Endothelial cell of umbilical vein (primary cell): ENCODE measurements around the gene TPP2. TPM values are rescaled to one million over a fixed set of nuclear protein-coding genes. Genes with fewer than 3 reads are reported as not detected.

Source experiments
- BruUV-seq: library from RNA; stranded (reverse); fragments of 400-500 nt; replicated peaks from 2 replicates; lab custom pipeline; 2021; lab: Mats Ljungman, UMichigan
- CTCF ChIA-PET: fragments of 300-600, 350-600 bp; sonication (Branson Sonifier 250); formaldehyde crosslinking; loops from one replicate; lab custom pipeline; 2021; ENCODE audit warnings: antibody characterized with exemption, inconsistent platforms; lab: Charles Lee
- POLR2A ChIA-PET: fragments of 300-600, 350-600 bp; sonication (Branson Sonifier 250); formaldehyde crosslinking; loops from one replicate; lab custom pipeline; 2021; ENCODE audit warnings: antibody characterized with exemption, inconsistent platforms; lab: Charles Lee
- DNase-seq: peaks from one replicate; pipeline ENCODE4 v3.0.0-alpha.2; 2011; ENCODE audit warnings: low read depth, low spot score
- FAIRE-seq: peaks from 2 replicates; lab custom pipeline; 2011; peaks lifted over from hg19 to GRCh38; lab: Jason Lieb, UNC
- H2AFZ ChIP-seq: 2 replicates; pipeline ENCODE4 v1.6.0; 2012; ENCODE audit warnings: low read depth, low read length, control low read depth, inconsistent platforms
- H3K27ac ChIP-seq: 2 replicates; pipeline ENCODE4 v1.5.1; 2011; ENCODE audit warnings: low read depth, mild to moderate bottlenecking, control low read depth, low read length, moderate library complexity; ENCODE audit not compliant: insufficient read depth
- H3K27me3 ChIP-seq, 2 experiments: 2 replicates each; pipeline versions ENCODE4 v1.6.0 to v1.6.1; 2011; ENCODE audit warnings: low read length in 2 of 2, mixed read lengths in 1 of 2; ENCODE audit not compliant: control insufficient read depth in 2 of 2, insufficient read depth in 2 of 2
- H3K36me3 ChIP-seq, 2 experiments: 2 replicates in 1 of 2; 3 replicates in 1 of 2; pipeline ENCODE4 v1.5.1; 2011; ENCODE audit warnings: low read length in 2 of 2, mild to moderate bottlenecking in 1 of 2, moderate library complexity in 1 of 2; ENCODE audit not compliant: control insufficient read depth in 2 of 2, insufficient read depth in 2 of 2; ENCODE audit errors: extremely low read depth in 1 of 2
- H3K4me1 ChIP-seq: 3 replicates; pipeline ENCODE4 v1.5.1; 2011; ENCODE audit warnings: mild to moderate bottlenecking, low read length; ENCODE audit not compliant: control insufficient read depth, insufficient read depth; ENCODE audit errors: extremely low read depth
- H3K4me2 ChIP-seq: 2 replicates; pipeline ENCODE4 v1.6.1; 2011; ENCODE audit warnings: low read length, control low read depth, mixed read lengths; ENCODE audit not compliant: insufficient read depth
- H3K4me3 ChIP-seq, 3 experiments: fragments of 200-600 bp in 1 of 3; sonication (generic), shearing (Covaris generic) in 1 of 3; replicated peaks in 1 of 3; 2 replicates each; pipeline ENCODE4 v1.5.1; 2011 to 2016; ENCODE audit warnings: control low read depth in 3 of 3, low read length in 3 of 3, mild to moderate bottlenecking in 2 of 3, inconsistent platforms in 1 of 3, low read depth in 1 of 3, moderate library complexity in 1 of 3; ENCODE audit not compliant: insufficient read depth in 1 of 3
- H3K79me2 ChIP-seq: 2 replicates; pipeline ENCODE4 v1.6.0; 2012; ENCODE audit warnings: low read length, inconsistent platforms; ENCODE audit not compliant: control insufficient read depth, insufficient read depth
- H3K9ac ChIP-seq: replicated peaks from 2 replicates; pipeline ENCODE3; 2011; ENCODE audit warnings: low read length, control low read depth; ENCODE audit not compliant: insufficient read depth; ENCODE audit errors: extremely low read depth
- H3K9me1 ChIP-seq: replicated peaks from 3 replicates; pipeline ENCODE4 v1.6.0; 2011; ENCODE audit warnings: mild to moderate bottlenecking, low read length; ENCODE audit not compliant: control insufficient read depth, insufficient read depth; ENCODE audit errors: extremely low read depth
- H3K9me3 ChIP-seq: replicated peaks from 2 replicates; pipeline ENCODE4 v1.5.1; 2012; ENCODE audit warnings: low read length, inconsistent platforms; ENCODE audit not compliant: control insufficient read depth, insufficient read depth
- H4K20me1 ChIP-seq: replicated peaks from 2 replicates; pipeline ENCODE3; 2011; ENCODE audit warnings: mild to moderate bottlenecking, low read length; ENCODE audit not compliant: control insufficient read depth, insufficient read depth; ENCODE audit errors: extremely low read depth
- CTCF ChIP-seq, 2 donors: IDR thresholded peaks; 1 replicate in 1 of 2; 2 replicates in 1 of 2; pipeline ENCODE4 v1.5.1; 2011; ENCODE audit warnings: low read length in 2 of 2, mild to moderate bottlenecking in 2 of 2, moderate library complexity in 2 of 2, control low read depth in 1 of 2, inconsistent platforms in 1 of 2, low read depth in 1 of 2; ENCODE audit not compliant: insufficient read depth in 1 of 2; ENCODE audit errors: extremely low read depth in 1 of 2
- EZH2 ChIP-seq: IDR thresholded peaks from 2 replicates; pipeline ENCODE4 v1.6.1; 2012; ENCODE audit warnings: borderline replicate concordance, low read depth, mild to moderate bottlenecking, moderate library complexity, low read length, inconsistent platforms; ENCODE audit not compliant: severe bottlenecking
- FOS ChIP-seq: IDR thresholded peaks from 2 replicates; pipeline ENCODE4 v1.6.1; 2011; ENCODE audit warnings: mild to moderate bottlenecking, low read length, moderate library complexity, borderline replicate concordance; ENCODE audit not compliant: insufficient read depth
- GATA2 ChIP-seq: IDR thresholded peaks from 2 replicates; pipeline ENCODE4 v1.7.0; 2011; ENCODE audit warnings: low read depth, mild to moderate bottlenecking, moderate library complexity, mixed read lengths, low read length; ENCODE audit not compliant: insufficient read length, insufficient read depth
- JUN ChIP-seq: IDR thresholded peaks from 2 replicates; pipeline ENCODE4 v1.6.1; 2011; ENCODE audit warnings: borderline replicate concordance, low read depth; ENCODE audit not compliant: insufficient read length, insufficient read depth
- MYC ChIP-seq: IDR thresholded peaks from one replicate; pipeline ENCODE4 v1.6.1; 2011; ENCODE audit warnings: mild to moderate bottlenecking, low read depth, low read length
- POLR2A ChIP-seq: IDR thresholded peaks from 2 replicates; pipeline ENCODE4 v1.6.1; 2012; ENCODE audit warnings: low read depth, mild to moderate bottlenecking, control low read depth, low read length
- POLR2AphosphoS5 ChIP-seq: IDR thresholded peaks from 2 replicates; pipeline ENCODE4 v1.6.1; 2012; ENCODE audit warnings: low read depth, mild to moderate bottlenecking, control low read depth, low read length, moderate library complexity; ENCODE audit not compliant: insufficient read depth
- dilution Hi-C: fragments of 300-500 bp; cut with MboI; formaldehyde crosslinking; loops from one replicate; pipeline ENCODE4 v1.15.0; 2019; ENCODE audit warnings: low sequenced_read_pairs; ENCODE audit not compliant: extremely low pct_ligation_motif_present
- intact Hi-C: fragments of 100-400 bp; cut with micrococcal nuclease; formaldehyde crosslinking; loops from one replicate; pipeline ENCODE4 v1.10.0; 2022
- polyA plus RNA-seq, 4 experiments: library from polyadenylated mRNA; depleted of rRNA in 3 of 4; stranded (reverse) in 3 of 4; unstranded in 1 of 4; fragments of >200 nt; gene quantifications; 2 replicates each; pipeline versions ENCODE4 v1.2.1 to v1.2.3, GENCODE V29; 2011 to 2012; ENCODE audit warnings: missing spikeins in 1 of 4
- total RNA-seq: library from RNA; stranded (reverse); gene quantifications from 2 replicates; pipeline ENCODE4 v1.2.3, GENCODE V29; 2021
- TF ChIP-seq, protein P1 (sequence below): IDR thresholded peaks from 2 replicates; pipeline ENCODE4 v1.6.1; 2011; ENCODE audit not compliant: insufficient read depth, insufficient read length

Gene TPP2
- total and polyA plus RNA-seq, 2 donors (not counting 3 experiments of a cell fraction or from before 2014, with no cell fraction given): 11.5 to 46.7 TPM

GRCh38 chr13:102701331-102701730, 104.5 kb downstream of the TPP2 start:
- Histone ChIP-seq H3K4me1 (peaks cover 32% of the 10 kb centered on the region), H3K4me3 (no peak overlapping the region), H4K20me1 (no peaks in the 10 kb centered on the region), H3K36me3 (no peaks in the 10 kb centered on the region), H3K27ac (no peak overlapping the region), H3K9me3 (no peaks in the 10 kb centered on the region), H3K9me1 (no peaks in the 10 kb centered on the region), H3K27me3 (peaks cover 0 to 3% of the 10 kb centered on the region in 2 experiments), H3K79me2 (no peaks in the 10 kb centered on the region), H3K9ac (no peak overlapping the region), H2AFZ (no peak overlapping the region), H3K4me2 (no peak overlapping the region)
- CTCF ChIA-PET: no interaction called here
- TF ChIP-seq FOS (no peak), MYC (no peak), POLR2A (no peak), CTCF (IDR thresholded peaks at IDR 0.05; ENCODE audit: extremely low read depth in 1 of 2, insufficient read depth in 1 of 2, low read depth in 1 of 2, low read length in 2 of 2) (no peak), JUN (no peak), GATA2 (no peak), POLR2AphosphoS5 (no peak), EZH2 (no peak)
- TF ChIP-seq, protein P1, sequence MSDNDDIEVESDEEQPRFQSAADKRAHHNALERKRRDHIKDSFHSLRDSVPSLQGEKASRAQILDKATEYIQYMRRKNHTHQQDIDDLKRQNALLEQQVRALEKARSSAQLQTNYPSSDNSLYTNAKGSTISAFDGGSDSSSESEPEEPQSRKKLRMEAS: no peak
- no TSS peak for BruUV-seq
- dilution Hi-C loops (no loop called here), intact Hi-C loops (no loop called here)
- POLR2A ChIA-PET: no interaction called here
- DNase-seq: no peak
- FAIRE-seq: no peak
